Germinal center (tissue), 1 donor: ENCODE measurements around the gene DLX4.

Experiments
- DNase-seq: peaks from one replicate; pipeline ENCODE4 v3.0.0; 2012; ENCODE audit warnings: mixed read lengths, low spot score

Gene DLX4

GRCh38 chr17:49968405-49969133 is 421 bp upstream of the DLX4 start:
- DNase-seq = peak; percentile 88

GRCh38 chr17:49969795-49970389 is 902 bp downstream of the DLX4 start:
- no peak for DNase-seq

DNA sequence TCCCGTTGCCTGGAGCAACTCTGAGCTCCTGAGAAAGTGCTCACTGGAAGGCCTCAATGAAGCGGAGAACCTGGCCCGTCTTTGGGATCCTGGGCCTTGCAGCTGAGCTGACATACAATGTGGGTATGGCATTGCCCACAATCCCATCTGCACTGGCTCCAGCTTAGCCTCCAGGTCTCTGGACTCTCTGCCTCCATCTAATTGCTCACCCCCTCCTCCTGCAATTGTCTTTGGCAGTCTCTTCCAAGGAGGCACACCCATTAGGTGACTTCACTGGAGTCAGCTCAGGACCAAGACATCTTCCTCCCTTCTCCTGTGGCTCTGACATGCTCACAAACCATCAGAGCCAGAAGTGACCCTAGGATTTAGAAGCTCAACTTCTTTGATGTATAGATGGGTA is 1.5 kb downstream of the DLX4 start:
- no peak for DNase-seq

DNA sequence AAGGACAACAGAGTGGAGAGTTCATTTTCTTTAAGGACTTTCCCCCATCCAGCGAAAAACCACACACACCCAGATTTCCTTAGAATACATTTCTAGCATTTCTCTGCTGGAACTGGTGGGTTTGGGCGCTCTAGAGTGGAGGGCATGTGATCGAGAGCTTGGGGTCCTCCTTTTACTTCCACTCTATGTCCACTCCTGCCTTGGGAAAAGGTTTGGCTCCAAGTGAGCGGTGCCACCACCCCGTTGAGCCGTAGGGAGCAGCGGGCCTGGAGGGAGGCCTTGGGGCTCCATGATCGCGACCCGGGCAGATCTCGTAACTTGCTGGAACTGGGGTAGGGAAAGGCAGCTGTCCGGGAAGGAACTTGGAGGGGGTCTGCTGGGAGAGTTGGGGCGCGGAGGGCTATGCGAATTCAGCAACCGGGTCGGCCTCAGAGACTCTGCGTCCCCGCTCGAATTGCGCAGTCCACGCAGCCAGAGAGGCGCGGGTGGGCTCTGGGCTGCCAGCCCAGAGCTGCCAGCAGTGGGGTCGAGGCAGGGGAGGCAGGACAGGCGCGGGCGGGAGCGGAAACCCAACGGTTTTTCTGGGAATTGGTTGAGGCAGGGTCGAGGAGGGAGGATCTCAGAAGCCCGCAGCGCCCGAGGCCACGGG is 2.3 kb downstream of the DLX4 start:
- no peak for DNase-seq

DNA sequence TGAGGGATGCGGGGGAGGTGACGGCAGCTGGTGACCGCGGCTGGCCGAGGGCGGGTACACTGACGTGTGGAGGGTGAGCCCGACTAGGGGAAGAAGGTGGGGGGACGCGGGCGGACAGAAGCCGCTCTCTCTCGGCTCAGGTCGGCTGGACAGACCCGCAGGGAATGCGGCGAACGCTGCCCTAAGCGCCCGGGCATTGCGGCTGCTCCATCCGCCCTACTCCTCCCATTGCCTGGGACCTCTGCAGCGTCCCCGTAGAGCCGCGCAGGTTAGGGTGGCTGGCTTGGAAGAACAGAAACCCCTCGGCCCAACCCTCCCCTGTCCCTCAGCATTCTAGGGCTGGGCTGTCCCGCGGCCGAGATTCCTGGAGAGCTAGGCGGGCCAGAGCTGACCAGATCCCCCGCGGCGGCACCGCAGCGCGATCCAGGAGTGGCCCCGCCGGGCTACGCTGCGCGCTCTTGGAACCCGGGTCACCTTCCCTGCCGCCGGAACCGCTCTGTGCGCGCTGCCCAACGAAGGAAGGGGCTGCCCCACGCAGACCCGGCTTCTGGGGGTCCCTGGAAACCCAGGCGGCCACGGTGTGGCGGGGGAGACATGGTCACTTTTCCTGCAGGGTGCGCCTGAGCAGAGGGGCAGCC is 3.0 kb downstream of the DLX4 start:
- DNase-seq = no peak

DNA sequence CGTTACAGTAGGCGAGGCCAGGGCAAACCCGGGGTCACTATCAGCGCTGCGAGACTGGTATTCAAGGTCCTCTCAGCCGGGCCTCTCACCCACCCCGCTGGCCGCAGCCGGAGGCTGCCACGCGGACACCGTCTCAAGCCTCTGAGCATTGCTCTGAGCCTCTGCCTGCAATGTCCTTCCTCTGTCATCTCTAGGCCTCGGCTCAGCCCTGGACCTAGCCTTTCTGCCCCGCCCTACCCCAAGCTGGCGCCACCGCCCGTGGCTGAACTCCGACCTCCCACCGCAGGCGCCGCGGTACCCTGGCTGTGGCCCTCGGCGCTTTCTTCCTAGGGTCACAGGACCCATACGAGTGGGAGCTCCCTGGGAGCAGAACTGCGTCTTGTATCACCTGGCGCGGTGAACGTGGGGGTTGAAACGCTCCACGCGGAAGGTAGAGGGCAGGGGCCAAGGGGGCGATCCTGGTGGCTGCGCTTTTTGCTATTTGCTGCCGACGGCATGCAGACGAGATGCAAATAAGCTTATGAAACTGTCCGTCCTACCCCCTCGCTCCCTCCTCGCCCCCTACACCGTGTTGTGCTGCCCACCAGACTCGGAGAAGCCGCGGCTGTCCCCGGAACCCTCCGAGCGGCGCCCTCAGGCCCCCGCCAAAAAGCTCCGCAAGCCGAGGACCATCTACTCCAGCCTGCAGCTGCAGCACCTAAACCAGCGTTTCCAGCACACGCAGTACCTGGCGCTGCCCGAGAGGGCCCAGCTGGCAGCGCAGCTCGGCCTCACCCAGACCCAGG is 3.7 kb downstream of the DLX4 start:
- no peak for DNase-seq

DNA sequence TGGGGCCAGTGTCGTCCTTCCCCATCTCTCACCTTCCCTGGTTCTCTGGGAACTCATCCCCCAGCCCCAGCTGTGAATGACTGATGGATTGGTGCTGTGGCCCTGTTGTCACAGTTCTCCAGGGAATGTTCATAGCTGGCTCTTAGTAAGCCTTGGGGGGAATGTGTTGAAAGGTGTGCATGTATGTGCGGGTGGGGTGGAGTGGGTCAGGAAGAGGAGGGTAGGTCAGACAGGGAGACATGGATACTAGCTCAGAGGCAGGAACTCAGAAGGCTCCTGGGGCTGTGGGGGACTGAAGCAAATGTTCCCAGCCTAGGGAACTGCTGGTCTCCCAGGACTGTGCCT is 4.3 kb downstream of the DLX4 start:
- no peak for DNase-seq

- no peak for DNase-seq
Measured at GRCh38 chr17:49975531-49975930, 6.5 kb downstream of the DLX4 start.

GRCh38 chr17:49976163-49976827 is 7.3 kb downstream of the DLX4 start:
- no peak for DNase-seq

DNA sequence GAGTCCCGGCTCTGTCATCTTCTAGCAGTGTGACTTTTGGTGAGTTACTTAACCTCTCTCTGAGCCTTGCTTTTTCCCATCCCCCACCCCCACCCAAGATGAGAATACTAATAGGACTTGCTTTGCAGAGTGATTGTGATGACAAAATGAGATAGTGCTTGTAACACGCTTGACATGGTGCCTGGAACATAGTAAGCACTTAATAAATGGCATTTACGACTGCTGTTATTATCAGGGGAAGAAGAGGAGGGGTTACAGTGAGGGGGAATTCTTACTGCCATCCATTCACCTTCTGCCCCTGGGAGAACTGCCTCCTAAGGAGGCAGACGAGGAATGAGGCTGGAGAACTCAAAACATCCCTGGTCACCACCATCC is 7.8 kb downstream of the DLX4 start:
- no peak for DNase-seq

DNA sequence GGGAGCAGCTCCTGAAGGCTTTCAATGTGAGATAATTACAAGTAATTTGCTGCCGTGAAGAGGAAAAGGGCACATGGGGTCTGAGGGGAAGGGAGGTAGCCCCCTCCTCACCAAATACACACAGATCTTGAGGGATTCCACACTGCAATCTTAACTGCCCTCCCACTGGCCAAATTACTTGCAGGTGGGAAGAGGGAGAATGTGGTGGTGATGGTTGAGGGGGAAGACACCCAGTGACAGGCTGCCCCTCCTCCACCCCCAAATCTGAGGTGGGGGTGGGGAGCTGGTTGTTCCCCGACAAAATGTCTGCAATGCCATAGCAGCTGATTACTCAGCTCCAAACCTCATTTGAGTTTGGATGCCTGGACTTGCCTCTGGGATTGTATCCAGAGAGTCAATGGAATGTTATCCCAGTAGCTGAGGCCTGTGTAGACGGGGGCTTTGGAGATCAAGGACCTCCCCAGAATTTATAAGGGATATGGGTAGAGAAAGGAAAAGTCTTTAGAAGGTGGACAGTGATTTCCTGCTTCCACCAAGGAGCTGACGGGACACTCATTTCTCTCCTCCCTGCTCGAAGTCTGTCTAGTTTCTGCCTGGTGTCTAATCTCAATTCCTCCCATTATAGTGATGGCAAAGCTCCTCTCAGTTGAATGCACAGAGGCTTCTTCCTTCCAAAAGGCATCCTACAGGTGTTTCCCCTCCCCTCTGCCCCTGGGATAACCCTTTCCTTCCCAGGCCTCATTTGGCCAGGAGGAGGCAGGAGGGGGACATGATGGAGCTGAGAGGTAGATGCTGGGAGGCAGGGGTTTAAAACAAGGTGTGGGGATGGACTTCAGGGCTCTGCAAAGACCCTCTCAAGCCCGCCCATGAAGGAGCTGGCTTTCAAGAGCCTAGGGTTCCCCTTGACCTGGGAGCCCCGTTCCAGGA is 8.7 kb downstream of the DLX4 start:
- DNase-seq = no peak

DNA sequence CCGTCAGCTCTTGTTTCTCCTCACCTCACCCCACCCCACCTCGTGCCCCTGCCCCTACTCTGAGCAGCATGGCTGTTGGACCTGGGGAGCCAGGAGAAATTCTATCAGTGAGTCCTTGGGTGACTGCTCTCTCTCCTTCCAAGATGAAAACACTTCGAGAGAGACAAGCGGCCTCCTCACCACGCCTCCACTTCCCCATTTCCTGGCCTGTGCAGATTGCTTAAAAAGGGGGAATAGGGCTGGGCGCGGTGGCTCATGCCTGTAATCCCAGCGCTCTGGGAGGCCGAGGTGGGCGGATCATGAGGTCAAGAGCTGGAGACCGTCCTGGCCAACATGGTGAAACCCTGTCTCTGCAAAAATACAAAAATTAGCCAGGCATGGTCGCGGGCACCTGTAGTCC is 9.5 kb downstream of the DLX4 start:
- no peak for DNase-seq

- DNase-seq = no peak
Measured at GRCh38 chr17:49979748-49980479, 10.9 kb downstream of the DLX4 start.

DNA sequence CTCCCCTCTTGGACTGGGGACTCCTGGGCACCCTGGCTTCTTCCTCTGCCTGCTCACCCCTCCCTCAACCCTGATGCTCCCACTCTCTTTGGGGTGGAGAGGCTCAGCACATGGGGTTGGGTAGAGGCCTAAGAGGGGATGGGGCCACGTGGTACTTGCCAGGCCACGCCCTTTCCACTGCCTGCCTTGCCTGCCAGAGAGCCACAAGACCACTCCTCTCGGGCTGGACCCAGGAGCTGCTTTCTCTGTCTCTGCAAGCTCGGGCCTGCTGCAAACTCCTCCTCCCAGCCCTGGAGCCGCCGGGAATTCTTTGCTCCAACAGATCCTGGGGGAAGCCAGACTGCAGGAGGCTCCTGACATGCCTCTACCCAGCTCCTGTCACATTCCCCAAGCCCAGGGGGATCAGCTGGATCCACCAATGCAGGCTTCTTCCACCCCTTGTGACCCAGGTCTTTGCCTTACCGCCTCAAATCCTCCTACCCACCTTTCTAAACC is 11.8 kb downstream of the DLX4 start:
- DNase-seq = no peak

DNA sequence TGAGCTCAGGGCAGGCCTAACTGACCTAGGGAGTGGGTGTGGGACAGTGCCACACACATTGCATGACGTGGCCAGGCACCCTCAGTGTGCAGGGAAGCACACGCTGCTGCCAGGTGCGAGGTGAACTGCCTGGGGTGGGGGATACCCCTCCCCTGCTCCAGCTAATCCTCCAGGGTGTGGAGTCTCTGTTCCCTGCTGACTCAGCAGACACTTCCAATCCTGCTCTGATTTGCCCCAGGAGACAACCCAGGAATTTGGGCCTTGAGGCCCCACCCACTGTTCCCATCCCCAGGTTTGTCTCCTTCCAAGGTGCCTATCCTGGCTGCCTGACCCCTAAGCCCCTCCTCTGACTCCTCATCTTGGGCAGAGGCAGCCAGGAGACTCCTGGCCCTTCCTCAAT is 15.3 kb downstream of the DLX4 start:
- no peak for DNase-seq

GRCh38 chr17:49984776-49985175 is 15.8 kb downstream of the DLX4 start:
- no peak for DNase-seq

- DNase-seq = no peak
Measured at GRCh38 chr17:49985310-49985990, 16.5 kb downstream of the DLX4 start.

GRCh38 chr17:49986396-49987289 is 17.7 kb downstream of the DLX4 start:
- DNase-seq = no peak
